ENCODE measurements around the gene TCN2. TPM values are rescaled to one million over a fixed set of nuclear protein-coding genes. Genes with fewer than 3 reads are reported as not detected.

The TCN2 gene
- total and polyA plus RNA-seq, 2 of the 4 experiments (the other 2 are of a cell fraction), result 1.3 to 3.6 TPM

- Histone ChIP-seq H2BK5ac (ENCODE audit: low read depth, low read length, poor library complexity, severe bottlenecking) (no peak within 1 kb of the TSS), H4K91ac (ENCODE audit: insufficient read depth, low read depth, low read length) (no peak within 1 kb of the TSS), H3K56ac (ENCODE audit: extremely low read depth, insufficient read depth, low read length) (no peak within 1 kb of the TSS), H3K27me3 (ENCODE audit: control insufficient read depth, insufficient read depth, low read length) (peaks cover 22% of the 10 kb centered on the region), H2AFZ (replicated peaks; ENCODE audit: low read length, poor library complexity) (peak within 1 kb of the TSS; percentile 58), H3K9me1 (ENCODE audit: insufficient read depth, low read length) (peaks cover 7% of the 10 kb centered on the region; the same call in 1 of the 2 replicates), H2AK9ac (replicated peaks; ENCODE audit: low read depth, low read length, poor library complexity) (peak within 1 kb of the TSS; percentile 9), H2BK15ac (ENCODE audit: low read depth, low read length) (no peak within 1 kb of the TSS), H3K4me2 (ENCODE audit: low read depth, low read length) (no peak within 1 kb of the TSS), H3K27ac (ENCODE audit: insufficient read depth, low read length) (peak within 1 kb of the TSS; percentile 14), H2BK120ac (ENCODE audit: low read depth, low read length) (no peak within 1 kb of the TSS), H3K36me3 (ENCODE audit: control insufficient read depth, insufficient read depth, low read length) (peaks cover 31% of the 10 kb centered on the region), H3K4me3 (ENCODE audit: insufficient read depth, low read depth, low read length) (no peak within 1 kb of the TSS), H4K8ac (ENCODE audit: low read depth in 2 of 2, low read length in 2 of 2) (no peak within 1 kb of the TSS), H4K5ac (ENCODE audit: low read depth, low read length) (no peak within 1 kb of the TSS), H3K4ac (ENCODE audit: low read depth, low read length) (no peak within 1 kb of the TSS; the same call in 1 of the 2 replicates), H3K14ac (replicated peaks; ENCODE audit: low read depth, low read length) (no peak within 1 kb of the TSS), H3K9me3 (ENCODE audit: control insufficient read depth, insufficient read depth, low read length) (no peaks in the 10 kb centered on the region), H3K79me1 (ENCODE audit: low read depth in 1 of 2, low read length in 2 of 2) (no peaks in the 10 kb centered on the region), H3K9ac (ENCODE audit: low read depth, low read length) (no peak within 1 kb of the TSS), H4K20me1 (ENCODE audit: insufficient read depth, low read length) (no peaks in the 10 kb centered on the region; the same call in 1 of the 2 replicates), H3K18ac (ENCODE audit: low read depth, low read length) (0 out of 2 replicates have a peak within 1 kb of the TSS, but pooled peaks have one; percentile 26), H2AK5ac (ENCODE audit: low read depth, low read length) (peak within 1 kb of the TSS; percentile 6; the same call in 1 of the 2 replicates), H3K4me1 (ENCODE audit: control insufficient read depth, insufficient read depth, low read length) (peaks cover 9% of the 10 kb centered on the region), H2BK20ac (ENCODE audit: low read depth, low read length) (no peak within 1 kb of the TSS), H3K23ac (ENCODE audit: low read depth, low read length) (no peak within 1 kb of the TSS; the same call in 1 of the 2 replicates)
- DNase-seq (no peak), ATAC-seq (ENCODE audit: low read depth) (no peak)
- CTCF ChIA-PET, result no interaction called here
- no TSS peak for BruUV-seq (replicated peaks)
- POLR2A ChIA-PET (ENCODE audit: unreplicated experiment), result no interaction called here
- intact Hi-C loops (cut with micrococcal nuclease), result no loop called here
- in situ Hi-C loops (cut with MboI; ENCODE audit: low sequenced_read_pairs), result no loop called here
- WGBS, 2 experiments (ENCODE audit: extremely low coverage in 2 of 2, insufficient read length in 1 of 2), result 17% methylated on average over 7 of the region's 75 CpGs; no CpG with 5 or more reads in 1 of the 2 experiments
- dilution Hi-C loops (cut with HindIII; ENCODE audit: low sequenced_read_pairs, unreplicated experiment), result no loop called here
- TF ChIP-seq SMC3 (IDR thresholded peaks at IDR 0.05; ENCODE audit: low read depth, low read length) (no peak), CTCF (conservative IDR thresholded peaks at IDR 0.05; ENCODE audit: low read depth, low read length) (no peak), MAFK (IDR thresholded peaks at IDR 0.05; ENCODE audit: low read depth, low read length) (no peak), RCOR1 (IDR thresholded peaks at IDR 0.05; ENCODE audit: insufficient replicate concordance, low read length) (no peak), NFE2L2 (IDR thresholded peaks at IDR 0.05; ENCODE audit: low read depth, low read length) (no peak), POLR2A (IDR thresholded peaks at IDR 0.05; ENCODE audit: low read depth, low read length) (no peak), RFX5 (IDR thresholded peaks at IDR 0.05; ENCODE audit: low read depth, low read length) (no peak), RAD21 (IDR thresholded peaks at IDR 0.05; ENCODE audit: low read length) (no peak), MAZ (IDR thresholded peaks at IDR 0.05; ENCODE audit: borderline replicate concordance, low read depth, low read length) (no peak), ELK1 (IDR thresholded peaks at IDR 0.05; ENCODE audit: borderline replicate concordance, low read depth, low read length) (no peak), MXI1 (IDR thresholded peaks at IDR 0.05; ENCODE audit: borderline replicate concordance, low read depth, low read length) (no peak), CEBPB (IDR thresholded peaks at IDR 0.05; ENCODE audit: low read depth, low read length) (no peak), USF2 (IDR thresholded peaks at IDR 0.05; ENCODE audit: low read depth, low read length) (no peak)
Measured at GRCh38 chr22:30574095-30574981, 32.6 kb upstream of the TCN2 start, which contains the start of gene GAL3ST1. TSS of gene GAL3ST1 (minus strand) at chr22:30574665. CDS start at chr22:30557392, 17,273 bp downstream.
